SU-DHL-6 (cell line): ENCODE data around the gene ZNF689.

Experiments
- H2AFZ ChIP-seq: fragments of 200-600 bp; sonication (generic); 2 replicates; pipeline ENCODE4 v1.6.1; 2014; ENCODE audit warnings: low read depth, mild to moderate bottlenecking, moderate library complexity, mixed read lengths, antibody characterized with exemption, low read length; ENCODE audit not compliant: severe bottlenecking
- H3F3A ChIP-seq: fragments of 200-600 bp; shearing (Covaris generic); 2 replicates; pipeline ENCODE4 v1.6.0; 2016; ENCODE audit warnings: antibody characterized with exemption, mild to moderate bottlenecking; ENCODE audit not compliant: insufficient read depth
- H3K27ac ChIP-seq: fragments of 200-600 bp; sonication (generic); 2 replicates; pipeline ENCODE4 v1.5.1; 2016; ENCODE audit warnings: low read depth, mild to moderate bottlenecking, low read length, moderate library complexity, mixed read lengths
- H3K27me3 ChIP-seq: fragments of 200-600 bp; sonication (generic), shearing (Covaris generic); 2 replicates; pipeline ENCODE4 v1.6.0; 2014; ENCODE audit warnings: mild to moderate bottlenecking, low read length
- H3K36me3 ChIP-seq: fragments of 200-600 bp; sonication (generic); 2 replicates; pipeline ENCODE4 v1.6.1; 2014; ENCODE audit warnings: mild to moderate bottlenecking, low read length, mixed read lengths
- H3K4me2 ChIP-seq: fragments of 300-600, 200-600 bp; shearing (Covaris generic), sonication (generic); 2 replicates; pipeline ENCODE4 v1.6.0; 2014; ENCODE audit warnings: low read length, low read depth, mild to moderate bottlenecking; ENCODE audit not compliant: poor library complexity, severe bottlenecking
- H3K4me3 ChIP-seq: fragments of 200-600 bp; sonication (generic); 2 replicates; pipeline ENCODE4 v1.5.1; 2014; ENCODE audit warnings: antibody characterized with exemption, low read length, mild to moderate bottlenecking, mixed read lengths; ENCODE audit not compliant: insufficient read depth, poor library complexity, severe bottlenecking
- H3K79me2 ChIP-seq: fragments of 200-600 bp; sonication (generic); 2 replicates; pipeline ENCODE4 v1.6.1; 2014; ENCODE audit warnings: mild to moderate bottlenecking, low read length, moderate library complexity; ENCODE audit not compliant: insufficient read depth
- H3K9ac ChIP-seq: fragments of 200-600 bp; sonication (generic); 2 replicates; pipeline ENCODE4 v1.7.0; 2014; ENCODE audit warnings: mild to moderate bottlenecking, low read length
- H3K9me2 ChIP-seq: fragments of 200-600 bp; sonication (generic); replicated peaks from 2 replicates; pipeline ENCODE4 v1.6.1; 2014; ENCODE audit warnings: low read length; ENCODE audit not compliant: insufficient read depth
- H3K9me3 ChIP-seq: fragments of 200-600 bp; sonication (generic); 2 replicates; pipeline ENCODE4 v1.6.1; 2014; ENCODE audit warnings: low read length, mixed read lengths; ENCODE audit not compliant: insufficient read depth
- H4K20me1 ChIP-seq: fragments of 200-600 bp; sonication (generic); 2 replicates; pipeline ENCODE4 v1.6.1; 2014; ENCODE audit warnings: low read depth, mild to moderate bottlenecking, antibody characterized with exemption, low read length, moderate library complexity, mixed read lengths
- CTCF ChIP-seq: fragments of 200-600 bp; sonication (generic); IDR thresholded peaks from one replicate; pipeline ENCODE4 v1.5.1; 2017; ENCODE audit warnings: antibody characterized with exemption, mild to moderate bottlenecking, low read length, moderate library complexity; ENCODE audit not compliant: insufficient read depth, poor library complexity, severe bottlenecking
- EZH2phosphoT487 ChIP-seq: fragments of 200-600 bp; sonication (generic), shearing (Covaris generic); conservative IDR thresholded peaks from 2 replicates; pipeline ENCODE4 v1.6.1; 2018; ENCODE audit warnings: mild to moderate bottlenecking, antibody characterized with exemption, low read length, moderate library complexity, mixed read lengths

Gene ZNF689

GRCh38 chr16:30601966-30602365 lies 8.2 kb downstream of the ZNF689 start:
- no peaks in the 10 kb centered on the region for H3K9me3 ChIP-seq
- H3K9ac ChIP-seq = no peak overlapping the region
- no peaks in the 10 kb centered on the region for H3K27me3 ChIP-seq
- no peaks in the 10 kb centered on the region for H3K36me3 ChIP-seq
- no peaks in the 10 kb centered on the region for H3K9me2 ChIP-seq
- H3K4me3 ChIP-seq = no peak overlapping the region
- TF ChIP-seq EZH2phosphoT487 (no peak), CTCF (no peak)
- no peak overlapping the region for H2AFZ ChIP-seq
- no peak overlapping the region for H3K4me2 ChIP-seq
- no peaks in the 10 kb centered on the region for H4K20me1 ChIP-seq
- no peak overlapping the region for H3K27ac ChIP-seq
- H3F3A ChIP-seq = peaks cover 5% of the 10 kb centered on the region; the same call in 1 of the 2 replicates
- no peaks in the 10 kb centered on the region; the same call in 1 of the 2 replicates for H3K79me2 ChIP-seq

- no peaks in the 10 kb centered on the region; the same call in 1 of the 2 replicates for H3K79me2 ChIP-seq
- no peaks in the 10 kb centered on the region for H3K9me3 ChIP-seq
- no peak for TF ChIP-seq CTCF
- no peak overlapping the region for H2AFZ ChIP-seq
- H3K4me2 ChIP-seq = no peak overlapping the region
- no peaks in the 10 kb centered on the region for H3K27me3 ChIP-seq
- H3K4me3 ChIP-seq = no peak overlapping the region
- no peak overlapping the region for H3K27ac ChIP-seq
- no peaks in the 10 kb centered on the region for H3K36me3 ChIP-seq
- peaks cover 5% of the 10 kb centered on the region; the same call in 1 of the 2 replicates for H3F3A ChIP-seq
- H3K9me2 ChIP-seq = no peaks in the 10 kb centered on the region
- H3K9ac ChIP-seq = no peak overlapping the region
- no peaks in the 10 kb centered on the region for H4K20me1 ChIP-seq
These were observed 9.3 kb downstream of the ZNF689 start for GRCh38 chr16:30600929-30601328.

GRCh38 chr16:30600215-30600614 lies 10.0 kb downstream of the ZNF689 start:
- no peaks in the 10 kb centered on the region for H3K9me3 ChIP-seq
- no peak overlapping the region for H3K27ac ChIP-seq
- no peaks in the 10 kb centered on the region for H3K36me3 ChIP-seq
- H4K20me1 ChIP-seq = no peaks in the 10 kb centered on the region
- no peaks in the 10 kb centered on the region for H3K27me3 ChIP-seq
- H3K9ac ChIP-seq = no peak overlapping the region
- TF ChIP-seq EZH2phosphoT487 (no peak), CTCF (no peak)
- H3K9me2 ChIP-seq = no peaks in the 10 kb centered on the region
- no peak overlapping the region for H2AFZ ChIP-seq
- no peak overlapping the region for H3K4me2 ChIP-seq
- no peak overlapping the region for H3K4me3 ChIP-seq
- H3K79me2 ChIP-seq = no peaks in the 10 kb centered on the region
- peaks cover 5% of the 10 kb centered on the region; the same call in 1 of the 2 replicates for H3F3A ChIP-seq
